Lung (tissue), 12 donors: ENCODE results near the gene VWA5A. TPM values are rescaled to one million over a fixed set of nuclear protein-coding genes. Genes with fewer than 3 reads are reported as not detected.

Source experiments
- ATAC-seq: fragments of 200-7000 bp; cut with Tn5 transposase; one replicate; pipeline ENCODE4 v1.9.1; 2020; ENCODE audit warnings: moderate number of reproducible peaks; ENCODE audit not compliant: insufficient read depth, low FRiP score
- DNase-seq, 3 donors: peaks; one replicate each; pipeline ENCODE4 v3.0.0-alpha.2; 2013 to 2017
- H3K27ac ChIP-seq, 2 donors: one replicate each; pipeline ENCODE4 v1.5.1; 2013; ENCODE audit warnings: mild to moderate bottlenecking in 2 of 2, moderate library complexity in 2 of 2, control low read depth in 1 of 2, inconsistent platforms in 1 of 2, low read depth in 1 of 2, low read length in 1 of 2
- H3K27me3 ChIP-seq, 3 donors: one replicate each; pipeline ENCODE4 v1.5.1; 2013; ENCODE audit warnings: low read length in 2 of 3; ENCODE audit not compliant: control insufficient read depth in 3 of 3, insufficient read depth in 3 of 3
- H3K36me3 ChIP-seq, 4 donors: one replicate each; pipeline ENCODE4 v1.5.1; 2013; ENCODE audit warnings: low read length in 4 of 4, mild to moderate bottlenecking in 1 of 4, moderate library complexity in 1 of 4; ENCODE audit not compliant: control insufficient read depth in 4 of 4, insufficient read depth in 4 of 4
- H3K4me1 ChIP-seq, 5 donors: one replicate each; pipeline ENCODE4 v1.5.1; 2013; ENCODE audit warnings: low read length in 5 of 5, mild to moderate bottlenecking in 2 of 5, moderate library complexity in 1 of 5; ENCODE audit not compliant: control insufficient read depth in 5 of 5, insufficient read depth in 5 of 5
- H3K4me3 ChIP-seq: one replicate; pipeline ENCODE4 v1.5.1; 2013; ENCODE audit warnings: mild to moderate bottlenecking, control low read depth, moderate library complexity
- H3K9ac ChIP-seq, 2 donors: one replicate each; pipeline ENCODE4 v1.5.1; 2013; ENCODE audit warnings: low read length in 2 of 2, control low read depth in 1 of 2; ENCODE audit not compliant: insufficient read depth in 1 of 2
- H3K9me3 ChIP-seq, 4 donors: one replicate each; pipeline ENCODE4 v1.5.1; 2013; ENCODE audit warnings: low read length in 3 of 4, mild to moderate bottlenecking in 1 of 4, moderate library complexity in 1 of 4; ENCODE audit not compliant: control insufficient read depth in 4 of 4, insufficient read depth in 3 of 4
- WGBS, 2 donors: extraction: QIAGEN DNeasy Blood & Tissue Kit; methylation state at CpG; one replicate each; pipeline ENCODE4 v1.1.7; 2013; 5-methylcytosine and 5-hydroxymethylcytosine counted together
- polyA plus RNA-seq, 2 donors: library from polyadenylated mRNA; stranded (reverse); fragments of 200-250 nt; gene quantifications; one replicate each; pipeline ENCODE4 v1.2.1, GENCODE V29; 2013
- total RNA-seq, 2 donors: library from RNA; depleted of rRNA in 1 of 2; stranded (reverse); fragments of >200 nt in 1 of 2; gene quantifications; one replicate each; pipeline ENCODE4 v1.2.1, GENCODE V29; 2014 to 2021
- TF ChIP-seq, protein P1 (sequence below): IDR thresholded peaks from 2 replicates; pipeline ENCODE4 v1.5.1; 2012; ENCODE audit warnings: mild to moderate bottlenecking; ENCODE audit errors: control extremely low read depth, extremely low read depth
- donor health status: control.
- donor health status: control.
- donor health status: Bipolar disorder and iron deficiency.
- donor health status: healthy.
- donor health status: DM: yes; HTN: yes; CAD: no.

VWA5A gene
- total and polyA plus RNA-seq, 4 donors = 20.7 to 35.8 (median 28.8) TPM

DNA sequence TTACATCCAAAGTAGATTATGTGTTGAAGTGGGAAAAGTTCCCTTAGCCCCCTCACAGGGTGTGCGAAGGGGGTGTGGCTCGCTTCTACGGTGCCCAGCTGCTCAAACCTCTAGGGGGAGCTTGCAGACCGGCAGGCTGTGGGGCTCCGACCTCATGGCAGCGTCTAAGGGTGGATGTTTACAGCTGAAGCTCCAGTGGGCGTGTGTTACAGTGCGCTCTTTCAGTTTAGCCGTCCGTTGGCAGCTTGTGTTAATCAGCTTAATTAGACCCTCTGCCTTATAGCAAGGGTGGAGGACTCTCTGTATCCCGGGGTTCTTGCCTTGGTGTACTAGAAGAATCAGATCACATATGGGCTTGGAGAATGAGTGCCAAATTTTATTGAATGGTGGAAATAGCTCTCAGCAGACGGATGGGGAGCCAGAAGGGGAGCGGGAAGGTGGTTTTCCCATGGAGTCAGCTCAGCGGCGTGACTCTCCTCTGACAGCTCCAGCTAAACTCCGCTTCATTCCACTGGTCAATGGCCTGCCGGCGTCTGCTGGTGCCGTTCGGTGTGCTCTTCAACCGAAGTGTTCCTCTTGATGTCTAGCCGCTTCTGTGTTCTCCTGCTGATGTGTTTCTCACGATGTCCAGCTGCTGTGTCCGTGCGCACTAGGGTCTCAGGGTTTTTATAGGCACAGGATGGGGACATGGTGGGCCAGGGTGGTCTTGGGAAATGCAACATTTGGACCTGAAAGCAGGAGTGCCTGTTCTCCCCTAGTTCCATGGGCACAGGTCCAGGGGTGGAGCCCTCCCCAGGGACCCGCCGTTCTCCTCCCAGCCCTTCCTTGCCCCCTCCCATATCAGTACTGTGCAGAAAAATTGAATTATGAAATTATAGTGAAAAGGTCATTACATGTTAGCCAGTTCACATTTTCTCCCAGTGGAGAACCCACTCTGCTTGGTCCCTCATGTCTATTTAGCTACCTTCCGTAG, 45.5 kb upstream of the VWA5A start:
- Histone ChIP-seq H3K4me3 (no peak overlapping the region), H3K4me1 (peaks cover 0 to 5% (median 0%) of the 10 kb centered on the region in 5 donors), H3K9ac (no peak overlapping the region), H3K27ac (no peak overlapping the region), H3K9me3 (no peaks in the 10 kb centered on the region), H3K36me3 (no peaks in the 10 kb centered on the region), H3K27me3 (peaks cover 0 to 18% (median 12%) of the 10 kb centered on the region in 3 donors)
- 29 to 46% methylated on average over 28 of the region's 28 CpGs for WGBS, 2 donors
- DNase-seq (peak; percentile 68 to 77 (median 73)), ATAC-seq (peak; percentile 63)
- TF ChIP-seq, protein P1, sequence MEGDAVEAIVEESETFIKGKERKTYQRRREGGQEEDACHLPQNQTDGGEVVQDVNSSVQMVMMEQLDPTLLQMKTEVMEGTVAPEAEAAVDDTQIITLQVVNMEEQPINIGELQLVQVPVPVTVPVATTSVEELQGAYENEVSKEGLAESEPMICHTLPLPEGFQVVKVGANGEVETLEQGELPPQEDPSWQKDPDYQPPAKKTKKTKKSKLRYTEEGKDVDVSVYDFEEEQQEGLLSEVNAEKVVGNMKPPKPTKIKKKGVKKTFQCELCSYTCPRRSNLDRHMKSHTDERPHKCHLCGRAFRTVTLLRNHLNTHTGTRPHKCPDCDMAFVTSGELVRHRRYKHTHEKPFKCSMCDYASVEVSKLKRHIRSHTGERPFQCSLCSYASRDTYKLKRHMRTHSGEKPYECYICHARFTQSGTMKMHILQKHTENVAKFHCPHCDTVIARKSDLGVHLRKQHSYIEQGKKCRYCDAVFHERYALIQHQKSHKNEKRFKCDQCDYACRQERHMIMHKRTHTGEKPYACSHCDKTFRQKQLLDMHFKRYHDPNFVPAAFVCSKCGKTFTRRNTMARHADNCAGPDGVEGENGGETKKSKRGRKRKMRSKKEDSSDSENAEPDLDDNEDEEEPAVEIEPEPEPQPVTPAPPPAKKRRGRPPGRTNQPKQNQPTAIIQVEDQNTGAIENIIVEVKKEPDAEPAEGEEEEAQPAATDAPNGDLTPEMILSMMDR = no peak

DNA sequence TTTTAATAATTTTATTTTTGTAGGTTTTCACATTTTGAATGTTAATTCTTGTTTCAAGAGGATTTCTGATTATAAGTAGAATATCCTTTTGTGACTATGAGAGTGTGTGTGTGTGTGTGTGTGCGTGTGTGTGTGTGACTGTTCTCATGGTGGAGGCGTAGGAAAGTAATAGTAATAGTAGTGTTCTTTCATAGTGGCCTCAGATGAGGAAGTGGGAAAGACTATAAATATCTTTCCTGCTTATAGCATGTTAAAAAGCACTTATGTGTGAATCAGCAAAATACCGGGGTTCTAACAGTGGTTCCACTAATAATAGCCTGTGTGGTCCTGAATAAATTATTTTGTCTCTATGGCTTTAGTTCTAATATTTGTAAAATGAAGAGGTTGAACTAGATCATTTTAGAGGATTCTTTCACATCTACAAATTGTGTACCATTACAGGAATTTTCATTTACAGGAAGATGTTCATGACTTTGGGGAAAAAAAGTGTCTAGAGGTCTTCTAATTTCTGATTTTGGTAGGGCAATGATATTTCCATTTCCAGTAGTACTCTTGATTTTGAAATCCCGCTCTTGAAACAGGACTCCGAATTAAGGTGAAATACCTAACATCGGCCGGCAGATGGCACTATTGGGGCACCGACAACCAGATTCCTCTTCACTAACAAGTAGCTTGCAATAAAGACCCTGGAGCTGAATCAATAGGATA, 44.2 kb upstream of the VWA5A start:
- H3K9me3 ChIP-seq = no peaks in the 10 kb centered on the region
- H3K9ac ChIP-seq = no peak overlapping the region
- peak; percentile 85 to 90 (median 86) for DNase-seq
- H3K36me3 ChIP-seq = no peaks in the 10 kb centered on the region
- H3K4me1 ChIP-seq = peaks cover 0 to 13% (median 0%) of the 10 kb centered on the region in 5 donors
- H3K4me3 ChIP-seq = no peak overlapping the region
- H3K27me3 ChIP-seq = peaks cover 0 to 20% (median 10%) of the 10 kb centered on the region in 3 donors
- peak; percentile 71 for ATAC-seq
- TF ChIP-seq, protein P1 = peak; percentile 52
- WGBS, 2 donors = 3 to 5% methylated on average over 8 of the region's 8 CpGs
- H3K27ac ChIP-seq = no peak overlapping the region

DNA sequence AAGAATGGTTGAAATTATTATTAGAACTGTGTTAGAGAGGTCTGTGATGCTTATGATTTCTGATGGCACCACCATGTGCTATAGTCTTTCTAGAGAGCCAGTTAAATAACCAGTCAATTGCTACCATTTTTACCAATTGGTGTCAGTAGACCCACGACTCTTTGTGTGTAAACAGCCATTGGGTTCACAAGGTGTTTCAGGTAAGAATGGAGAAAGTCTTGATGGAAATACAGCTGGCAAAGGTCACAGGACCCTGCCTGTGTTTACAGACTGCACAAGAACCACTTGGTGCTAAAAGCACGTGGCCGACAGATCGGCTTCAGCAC, 43.7 kb upstream of the VWA5A start:
- Histone ChIP-seq H3K27me3 (peaks cover 0 to 20% (median 5%) of the 10 kb centered on the region in 3 donors), H3K9me3 (no peaks in the 10 kb centered on the region), H3K4me1 (peaks cover 0 to 18% (median 0%) of the 10 kb centered on the region in 5 donors), H3K9ac (no peak overlapping the region), H3K36me3 (no peaks in the 10 kb centered on the region), H3K27ac (no peak overlapping the region), H3K4me3 (no peak overlapping the region)
- DNase-seq (peak in 1 of 3 donors; percentile 25), ATAC-seq (no peak)
- TF ChIP-seq, protein P1 = no peak
- 37 to 81% methylated on average over 4 of the region's 4 CpGs for WGBS, 2 donors
